Activated T-cell treated with anti-CD3 and anti-CD28 coated beads for 1 hour (primary cell): ENCODE results near the gene GPR132.
A peak's percentile ranks its signal among the peaks of the same experiment; 100 is the strongest.
"Not testable (repeated sequence)": the region's sequence is repeated elsewhere in the genome, so short reads cannot be mapped to it uniquely, and the experiment has no call there.

Experiments used
- DNase-seq: peaks from one replicate; pipeline ENCODE4 v3.0.0-alpha.2; 2020; ENCODE audit warnings: low read depth

Gene GPR132

GRCh38 chr14:105091054-105091516, 25.9 kb upstream of the GPR132 start:
- no peak for DNase-seq

- DNase-seq: peak; percentile 91
These were observed 25.3 kb upstream of the GPR132 start for GRCh38 chr14:105090493-105091053.

- DNase-seq: no peak
These were observed 24.7 kb upstream of the GPR132 start for GRCh38 chr14:105089746-105090492.

GRCh38 chr14:105088812-105089745, 23.8 kb upstream of the GPR132 start:
- no peak for DNase-seq

GRCh38 chr14:105087963-105088811, 23.0 kb upstream of the GPR132 start:
- DNase-seq: no peak

- DNase-seq: no peak
These were observed 22.2 kb upstream of the GPR132 start for GRCh38 chr14:105087308-105087962.

- peak; percentile 81 for DNase-seq
These were observed 21.6 kb upstream of the GPR132 start for GRCh38 chr14:105086833-105087307.

- DNase-seq: no peak
These were observed 20.5 kb upstream of the GPR132 start for GRCh38 chr14:105085766-105086165.

- DNase-seq: no peak
These were observed 19.7 kb upstream of the GPR132 start for GRCh38 chr14:105084741-105085571.

GRCh38 chr14:105083926-105084685, 18.9 kb upstream of the GPR132 start:
- DNase-seq: no peak

GRCh38 chr14:105082703-105083102, 17.5 kb upstream of the GPR132 start:
- no peak for DNase-seq

GRCh38 chr14:105081473-105081872, 16.2 kb upstream of the GPR132 start:
- DNase-seq: not testable (repeated sequence)

GRCh38 chr14:105080161-105080560, 14.9 kb upstream of the GPR132 start:
- DNase-seq: no peak

- no peak for DNase-seq
These were observed 13.1 kb upstream of the GPR132 start for GRCh38 chr14:105078294-105078693.

- no peak for DNase-seq
These were observed 12.4 kb upstream of the GPR132 start for GRCh38 chr14:105077649-105077995.

GRCh38 chr14:105076805-105077648, 11.8 kb upstream of the GPR132 start:
- DNase-seq: no peak

- no peak for DNase-seq
These were observed 11.1 kb upstream of the GPR132 start for GRCh38 chr14:105076296-105076804.
